MCF 10A (cell line): Measurements from ENCODE around the gene KIF2A. TPM values are rescaled to one million over a fixed set of nuclear protein-coding genes. Genes with fewer than 3 reads are reported as not detected.
"Not testable (repeated sequence)": the region's sequence is repeated elsewhere in the genome, so short reads cannot be mapped to it uniquely, and the experiment has no call there.

Experiments
- BruUV-seq: library from RNA; stranded (reverse); fragments of 400-500 nt; replicated peaks from 2 replicates; lab custom pipeline; 2021; lab: Mats Ljungman, UMichigan
- CTCF ChIA-PET: fragments of 300-600 bp; sonication (Branson Sonifier 250); formaldehyde crosslinking; extraction: SDS; loops from one replicate; lab custom pipeline; 2021; ENCODE audit warnings: antibody characterized with exemption, inconsistent platforms; lab: Yijun Ruan, JAX
- POLR2A ChIA-PET: fragments of 300-600, 350-650 bp; sonication (Branson Sonifier 250); formaldehyde crosslinking; extraction: SDS; loops from one replicate; lab custom pipeline; 2020; ENCODE audit warnings: antibody characterized with exemption, inconsistent platforms; lab: Yijun Ruan, JAX
- DNase-seq: peaks from one replicate; pipeline ENCODE4 v3.0.0-alpha.2; 2018; ENCODE audit not compliant: unreplicated experiment
- H3K27ac Mint-ChIP-seq: one replicate; pipeline ENCODE4 v1.8.0; 2022; ENCODE audit warnings: mild to moderate bottlenecking, low read depth, mixed read lengths; ENCODE audit not compliant: unreplicated experiment
- H3K27me3 Mint-ChIP-seq: one replicate; pipeline ENCODE4 v1.8.0; 2022; ENCODE audit warnings: mixed read lengths; ENCODE audit not compliant: insufficient read depth, unreplicated experiment
- H3K36me3 Mint-ChIP-seq: one replicate; pipeline ENCODE4 v1.8.0; 2022; ENCODE audit warnings: mild to moderate bottlenecking, moderate library complexity, mixed read lengths; ENCODE audit not compliant: insufficient read depth, unreplicated experiment
- H3K4me1 Mint-ChIP-seq: one replicate; pipeline ENCODE4 v1.8.0; 2022; ENCODE audit warnings: mixed read lengths; ENCODE audit not compliant: insufficient read depth, unreplicated experiment
- H3K4me3 Mint-ChIP-seq: one replicate; pipeline ENCODE4 v1.8.0; 2022; ENCODE audit warnings: mild to moderate bottlenecking, moderate library complexity, mixed read lengths; ENCODE audit not compliant: unreplicated experiment
- H3K9me3 Mint-ChIP-seq: one replicate; pipeline ENCODE4 v1.8.0; 2022; ENCODE audit warnings: mixed read lengths; ENCODE audit not compliant: unreplicated experiment
- CTCF ChIP-seq: fragments of 200-600 bp; IDR thresholded peaks from one replicate; pipeline ENCODE4 v1.8.0; 2022; ENCODE audit warnings: antibody characterized with exemption, mild to moderate bottlenecking; ENCODE audit not compliant: unreplicated experiment
- intact Hi-C: fragments of 100-400 bp; cut with micrococcal nuclease; formaldehyde crosslinking; loops from 2 replicates; pipeline ENCODE4 v1.14.1; 2022
- total RNA-seq: library from RNA; stranded (reverse); gene quantifications from 2 replicates; pipeline ENCODE4 v1.2.3, GENCODE V29; 2022

KIF2A gene
- total RNA-seq, 1 experiment from 2014 or later, result 61.0 TPM

GRCh38 chr5:62287237-62287636, 18.8 kb upstream of the KIF2A start:
- H3K36me3 Mint-ChIP-seq, result no peaks in the 10 kb centered on the region
- CTCF ChIA-PET, result no interaction called here
- intact Hi-C loops, result no loop called here
- no peaks in the 10 kb centered on the region for H3K27me3 Mint-ChIP-seq
- no peak overlapping the region for H3K4me3 Mint-ChIP-seq
- DNase-seq, result no peak
- BruUV-seq, result no TSS peak
- no peak for TF ChIP-seq CTCF
- H3K27ac Mint-ChIP-seq, result no peak overlapping the region
- POLR2A ChIA-PET, result interaction anchor here (1.4 to 2.0 kb wide), 3 partner anchors 10 to 28 kb away, joined by 4 to 6 read pairs (median 5); partner anchors contain the start of gene KIF2A
- H3K4me1 Mint-ChIP-seq, result peaks cover 16% of the 10 kb centered on the region
- H3K9me3 Mint-ChIP-seq, result no peaks in the 10 kb centered on the region

GRCh38 chr5:62288118-62288517, 17.9 kb upstream of the KIF2A start:
- BruUV-seq, result no TSS peak
- H3K27me3 Mint-ChIP-seq, result no peaks in the 10 kb centered on the region
- ChIA-PET CTCF (interaction anchor here (0.7 kb wide), 2 partner anchors 75 to 129 kb away, joined by 3 read pairs; no protein-coding TSS in a partner anchor), POLR2A (interaction anchor here (1.0 to 2.0 kb wide), 4 partner anchors 9 to 27 kb away, joined by 3 to 6 read pairs (median 4); partner anchors contain the start of gene KIF2A)
- no peak overlapping the region for H3K4me3 Mint-ChIP-seq
- peaks cover 10% of the 10 kb centered on the region for H3K4me1 Mint-ChIP-seq
- no peaks in the 10 kb centered on the region for H3K36me3 Mint-ChIP-seq
- intact Hi-C loops, result no loop called here
- no peaks in the 10 kb centered on the region for H3K9me3 Mint-ChIP-seq
- H3K27ac Mint-ChIP-seq, result no peak overlapping the region
- TF ChIP-seq CTCF, result no peak
- no peak for DNase-seq

GRCh38 chr5:62289813-62290212, 16.2 kb upstream of the KIF2A start:
- intact Hi-C loops, result no loop called here
- no peak for TF ChIP-seq CTCF
- CTCF ChIA-PET, result no interaction called here
- Mint-ChIP-seq H3K4me3 (no peak overlapping the region), H3K27ac (no peak overlapping the region), H3K27me3 (no peaks in the 10 kb centered on the region), H3K4me1 (no peaks in the 10 kb centered on the region), H3K9me3 (no peaks in the 10 kb centered on the region), H3K36me3 (no peaks in the 10 kb centered on the region)
- DNase-seq, result no peak
- POLR2A ChIA-PET, result no interaction called here
- no TSS peak for BruUV-seq

- H3K4me3 Mint-ChIP-seq, H3K9me3 Mint-ChIP-seq, H3K36me3 Mint-ChIP-seq, H3K4me1 Mint-ChIP-seq, POLR2A ChIA-PET, H3K27ac Mint-ChIP-seq, BruUV-seq, CTCF ChIA-PET, intact Hi-C loops, H3K27me3 Mint-ChIP-seq, DNase-seq: not testable (repeated sequence)
Measured at GRCh38 chr5:62291829-62292228, 14.2 kb upstream of the KIF2A start.
